HG03575 (cell line): Measurements from ENCODE around the gene TNFRSF1A.

Source experiments
- ATAC-seq: cut with Tn5 transposase; IDR thresholded peaks from one replicate; pipeline ENCODE4 v1.9.1; 2021; ENCODE audit not compliant: unreplicated experiment, insufficient number of reproducible peaks, low FRiP score; ENCODE audit errors: extremely low read depth

The TNFRSF1A gene

DNA sequence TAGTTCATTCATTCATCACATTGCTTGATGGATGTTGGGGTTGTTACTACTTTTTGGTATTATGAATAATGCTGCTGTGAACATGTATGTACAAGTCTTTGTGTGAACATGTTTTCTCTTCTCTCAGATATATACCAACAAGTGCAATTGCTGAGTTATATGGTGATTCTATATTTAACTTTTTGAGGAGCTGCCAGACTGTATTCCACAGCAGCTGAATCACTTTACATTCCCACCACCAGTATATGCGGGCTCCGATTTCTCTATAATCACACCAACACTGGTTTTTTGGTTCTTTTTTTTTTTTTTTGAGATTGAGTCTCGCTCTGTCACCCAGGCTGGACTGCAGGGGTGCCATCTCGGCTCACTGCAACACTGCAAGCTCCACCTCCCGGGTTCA, 53.6 kb downstream of the TNFRSF1A start:
- ATAC-seq, result no peak

DNA sequence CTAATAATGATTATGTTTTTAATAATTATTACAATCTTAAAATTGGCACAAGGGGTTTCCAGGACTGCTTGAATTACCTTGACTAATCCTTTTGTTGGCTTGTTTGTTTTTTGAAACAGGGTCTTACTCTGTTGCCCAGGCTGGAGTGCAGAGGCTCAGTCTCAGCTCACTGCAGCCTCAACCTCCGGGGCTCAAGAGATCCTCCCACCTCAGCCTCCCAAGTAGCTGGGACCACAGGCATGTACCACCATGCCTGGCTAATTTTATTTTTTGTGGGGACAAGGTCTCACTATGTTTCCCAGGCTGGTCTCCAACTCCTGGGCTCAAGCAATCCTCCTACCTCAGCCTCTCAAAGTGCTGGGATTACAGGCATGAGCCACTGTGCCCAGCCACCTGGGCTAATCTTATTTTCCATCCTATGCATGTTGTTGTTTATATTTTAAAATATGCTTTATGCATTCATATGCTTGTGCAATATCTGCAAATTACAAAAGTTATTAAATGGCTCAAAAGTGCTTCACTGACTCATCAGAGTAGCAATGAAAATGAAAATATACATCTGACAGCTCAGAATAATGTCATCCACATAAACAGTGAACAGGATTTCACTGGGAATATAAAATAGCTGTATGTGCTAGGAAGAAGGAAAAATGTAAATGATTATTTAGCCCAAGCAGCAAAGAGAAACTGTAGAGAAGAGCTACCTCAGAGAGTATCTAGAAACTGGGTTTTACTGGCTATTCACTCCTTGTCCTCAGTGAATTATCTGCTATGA, 56.2 kb downstream of the TNFRSF1A start:
- no peak for ATAC-seq

- no peak for ATAC-seq
Observed at GRCh38 chr12:6285063-6285477, 56.8 kb downstream of the TNFRSF1A start.

DNA sequence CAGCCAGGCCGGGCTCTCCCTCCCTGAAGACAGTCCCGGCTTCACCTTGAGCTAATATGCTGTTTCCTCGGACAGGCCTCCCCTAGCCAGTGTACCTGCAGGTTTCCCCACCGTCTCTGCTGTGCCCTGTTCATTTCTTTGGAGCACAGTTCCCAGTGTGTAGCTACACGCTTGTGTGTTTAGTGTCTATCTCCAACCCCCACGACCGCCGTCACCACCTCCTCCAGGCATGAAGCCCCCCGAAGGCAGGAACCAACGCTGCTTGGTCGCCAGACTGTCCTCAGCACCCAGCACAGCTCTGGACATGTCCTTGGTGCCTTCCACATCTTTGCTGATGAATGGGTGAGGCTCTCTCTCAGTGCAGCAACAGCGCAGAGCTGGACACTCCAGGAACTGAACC, 57.6 kb downstream of the TNFRSF1A start:
- ATAC-seq, result no peak

GRCh38 chr12:6282453-6282840, 59.4 kb downstream of the TNFRSF1A start:
- ATAC-seq, result no peak

DNA sequence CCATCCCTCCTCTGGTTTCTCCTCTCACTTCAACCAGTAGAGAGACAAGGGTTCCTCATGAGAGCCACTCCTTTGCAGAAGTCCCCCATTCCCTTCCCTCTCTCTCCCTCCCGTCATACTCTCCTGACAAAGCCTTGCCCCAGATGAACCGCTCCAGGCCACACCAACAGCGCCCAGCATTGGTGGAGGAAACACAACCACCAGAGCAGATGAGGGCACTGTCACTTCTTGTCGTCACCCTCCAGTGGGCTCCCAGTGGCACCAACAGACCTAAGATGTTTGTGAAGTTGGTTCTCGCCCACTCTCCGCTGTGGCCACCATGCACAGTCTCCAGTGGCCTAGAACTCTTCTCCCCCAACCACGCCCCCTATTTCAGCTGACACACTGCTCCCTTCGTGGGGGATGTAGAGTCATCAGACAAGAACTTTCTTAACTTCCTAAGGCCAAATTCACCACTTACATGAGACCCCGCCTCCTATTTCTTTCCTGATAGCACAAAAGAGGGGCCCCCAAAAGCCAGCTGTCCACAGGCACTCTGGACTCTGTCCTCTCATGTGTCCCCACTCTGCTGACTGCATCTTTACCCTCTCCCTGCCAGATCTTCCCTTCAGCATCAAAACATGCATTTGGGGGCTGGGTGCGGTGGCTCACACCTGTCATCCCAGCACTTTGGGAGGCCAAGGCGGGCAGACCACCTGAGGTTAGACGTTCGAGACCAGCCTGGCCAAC, 60.6 kb downstream of the TNFRSF1A start:
- ATAC-seq, result no peak

DNA sequence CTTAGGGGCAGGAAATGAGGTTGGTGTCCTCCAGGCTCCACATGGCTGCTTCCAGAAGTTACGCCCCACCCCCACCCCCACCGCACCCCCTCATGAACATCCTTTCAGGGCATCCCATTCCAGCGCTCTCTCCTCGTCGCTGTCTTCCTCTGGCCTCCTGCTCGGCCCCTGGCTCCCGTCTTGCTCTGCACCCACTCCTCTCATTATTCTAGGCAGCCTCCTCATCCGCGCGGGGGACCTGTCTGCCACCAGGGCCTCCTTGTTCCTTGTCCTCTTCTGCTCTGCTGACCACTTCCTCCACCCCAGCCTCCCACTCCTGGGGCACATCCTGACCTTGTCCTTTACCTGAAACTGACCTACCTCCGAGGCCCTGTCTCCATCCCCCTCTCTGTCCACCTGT, 61.2 kb downstream of the TNFRSF1A start:
- ATAC-seq, result no peak

DNA sequence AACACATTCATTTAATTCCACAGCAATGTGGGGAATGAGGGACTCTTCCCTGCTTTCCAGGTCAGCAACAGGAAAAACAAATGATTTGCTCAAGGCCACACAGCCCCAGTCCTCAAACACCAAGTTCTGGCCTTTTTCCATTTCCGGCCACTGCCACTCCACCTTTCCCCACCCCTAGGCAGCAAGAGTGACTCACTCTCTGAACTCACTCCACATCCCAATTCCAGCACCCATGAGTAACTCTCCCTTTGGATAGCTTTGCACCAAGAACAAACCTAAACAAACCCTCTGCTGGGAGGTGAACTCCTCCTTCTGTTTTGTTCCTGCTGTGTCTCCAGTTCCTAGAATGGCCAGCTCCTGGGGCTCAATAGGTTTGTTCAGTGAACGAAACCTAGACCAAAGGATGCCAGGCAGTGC, 61.8 kb downstream of the TNFRSF1A start:
- no peak for ATAC-seq

DNA sequence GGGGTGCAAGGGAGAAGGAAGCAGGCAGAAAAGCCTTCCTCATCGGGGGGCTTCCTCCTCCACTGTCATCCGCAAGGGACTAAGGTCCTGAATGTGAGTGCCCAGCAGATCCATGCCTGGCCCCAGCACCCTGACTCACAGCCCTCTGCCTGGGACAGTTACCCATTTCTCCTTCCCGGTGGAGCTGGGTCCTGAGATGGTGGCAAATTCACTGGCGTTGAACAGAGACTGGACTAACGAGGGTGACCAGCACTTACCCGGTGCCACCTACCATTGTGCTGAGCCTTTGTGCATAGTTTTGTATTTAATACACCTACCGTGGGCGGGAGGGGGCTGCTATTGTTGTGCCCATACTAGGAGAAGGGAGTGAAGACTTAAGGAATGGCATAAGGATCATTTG, 62.2 kb downstream of the TNFRSF1A start:
- ATAC-seq, result no peak

- ATAC-seq, result no peak
Observed at GRCh38 chr12:6279256-6279628, 62.6 kb downstream of the TNFRSF1A start.
